Stimulated activated CD8-positive, alpha-beta memory T cell treated with anti-CD3 and anti-CD28 coated beads, Interleukin-2, amount 100 ng/mL, for 48 hours (primary cell): Measurements from ENCODE around the gene ANKRD6.

ENCODE experiments used
- DNase-seq, 2 donors: peaks; one replicate each; pipeline ENCODE4 v3.0.0-alpha.2; 2020; ENCODE audit warnings: low read depth in 2 of 2

Gene ANKRD6

GRCh38 chr6:89413006-89413400, 19.9 kb upstream of the ANKRD6 start:
- DNase-seq: no peak

- DNase-seq: no peak
Measured at GRCh38 chr6:89414215-89414614, 18.7 kb upstream of the ANKRD6 start.

GRCh38 chr6:89415185-89415584, 17.8 kb upstream of the ANKRD6 start:
- DNase-seq: no peak

- DNase-seq: no peak
Measured at GRCh38 chr6:89416796-89417195, 16.2 kb upstream of the ANKRD6 start.

GRCh38 chr6:89430201-89430962, 2.6 kb upstream of the ANKRD6 start:
- DNase-seq: no peak

- no peak for DNase-seq
Measured at GRCh38 chr6:89433252-89434149, 549 bp downstream of the ANKRD6 start.

- no peak for DNase-seq
Measured at GRCh38 chr6:89434150-89434499, 1.2 kb downstream of the ANKRD6 start.

- no peak for DNase-seq
Measured at GRCh38 chr6:89434954-89435353, 2.0 kb downstream of the ANKRD6 start.

- DNase-seq: no peak
Measured at GRCh38 chr6:89436226-89436625, 3.3 kb downstream of the ANKRD6 start.

- no peak for DNase-seq
Measured at GRCh38 chr6:89438248-89438647, 5.3 kb downstream of the ANKRD6 start.

GRCh38 chr6:89439014-89439413, 6.1 kb downstream of the ANKRD6 start:
- DNase-seq: no peak

GRCh38 chr6:89440200-89440599, 7.2 kb downstream of the ANKRD6 start:
- no peak for DNase-seq

GRCh38 chr6:89443658-89444057, 10.7 kb downstream of the ANKRD6 start:
- no peak for DNase-seq

GRCh38 chr6:89449193-89449592, 16.2 kb downstream of the ANKRD6 start:
- no peak for DNase-seq

- DNase-seq: no peak
Measured at GRCh38 chr6:89452281-89452680, 19.3 kb downstream of the ANKRD6 start.

- no peak for DNase-seq
Measured at GRCh38 chr6:89454300-89454699, 21.3 kb downstream of the ANKRD6 start.

GRCh38 chr6:89458704-89459103, 25.8 kb downstream of the ANKRD6 start:
- no peak for DNase-seq

GRCh38 chr6:89459501-89459900, 26.5 kb downstream of the ANKRD6 start:
- DNase-seq: no peak

GRCh38 chr6:89460713-89461112, 27.8 kb downstream of the ANKRD6 start:
- DNase-seq: no peak

- DNase-seq: no peak
Measured at GRCh38 chr6:89462503-89462902, 29.6 kb downstream of the ANKRD6 start.

- DNase-seq: no peak
Measured at GRCh38 chr6:89464295-89464694, 31.3 kb downstream of the ANKRD6 start.

- DNase-seq: no peak
Measured at GRCh38 chr6:89467437-89467836, 34.5 kb downstream of the ANKRD6 start.

- DNase-seq: no peak
Measured at GRCh38 chr6:89468998-89469397, 36.0 kb downstream of the ANKRD6 start.
